Right lobe of liver (tissue), 4 donors: ENCODE measurements around the gene KLHL40.

Source experiments
- POLR2A ChIP-seq: fragments of 450-650 bp; IDR thresholded peaks from one replicate; pipeline ENCODE4 v1.6.1; 2017; ENCODE audit warnings: antibody characterized with exemption, mild to moderate bottlenecking
- TF ChIP-seq, protein P1 (sequence below), 4 donors: fragments of 200-600 bp in 3 of 4; fragments of 450-650 bp in 1 of 4; IDR thresholded peaks; one replicate each; pipeline versions ENCODE4 v1.5.1 to v1.8.0; 2016 to 2022; ENCODE audit warnings: antibody characterized with exemption in 4 of 4, mild to moderate bottlenecking in 2 of 4
- donor health status: DM: no; HTN: no; CAD: no.
- donor health status: DM: no; HTN: no; CAD: no.
- donor health status: DM: no; HTN: yes; CAD: no.

DNA sequence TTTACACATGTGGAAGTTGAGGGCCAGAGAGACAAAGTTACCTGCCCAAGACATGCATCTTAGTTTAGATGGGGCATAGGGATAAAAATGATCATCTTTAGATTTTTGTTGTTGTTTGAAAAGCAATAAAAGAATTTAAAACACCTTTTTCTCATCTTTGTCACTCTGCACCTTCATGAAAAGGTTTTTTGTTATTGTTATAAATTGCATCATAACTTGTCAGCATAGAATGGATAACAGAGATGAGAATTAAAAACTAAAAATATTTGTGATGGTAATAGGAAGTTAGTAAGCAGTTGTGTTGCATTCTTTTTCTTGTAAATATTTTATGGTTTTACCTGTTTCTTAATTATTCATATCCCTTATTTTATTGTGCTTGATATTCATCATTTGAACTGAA, 45.2 kb upstream of the KLHL40 start:
- TF ChIP-seq, protein P1, sequence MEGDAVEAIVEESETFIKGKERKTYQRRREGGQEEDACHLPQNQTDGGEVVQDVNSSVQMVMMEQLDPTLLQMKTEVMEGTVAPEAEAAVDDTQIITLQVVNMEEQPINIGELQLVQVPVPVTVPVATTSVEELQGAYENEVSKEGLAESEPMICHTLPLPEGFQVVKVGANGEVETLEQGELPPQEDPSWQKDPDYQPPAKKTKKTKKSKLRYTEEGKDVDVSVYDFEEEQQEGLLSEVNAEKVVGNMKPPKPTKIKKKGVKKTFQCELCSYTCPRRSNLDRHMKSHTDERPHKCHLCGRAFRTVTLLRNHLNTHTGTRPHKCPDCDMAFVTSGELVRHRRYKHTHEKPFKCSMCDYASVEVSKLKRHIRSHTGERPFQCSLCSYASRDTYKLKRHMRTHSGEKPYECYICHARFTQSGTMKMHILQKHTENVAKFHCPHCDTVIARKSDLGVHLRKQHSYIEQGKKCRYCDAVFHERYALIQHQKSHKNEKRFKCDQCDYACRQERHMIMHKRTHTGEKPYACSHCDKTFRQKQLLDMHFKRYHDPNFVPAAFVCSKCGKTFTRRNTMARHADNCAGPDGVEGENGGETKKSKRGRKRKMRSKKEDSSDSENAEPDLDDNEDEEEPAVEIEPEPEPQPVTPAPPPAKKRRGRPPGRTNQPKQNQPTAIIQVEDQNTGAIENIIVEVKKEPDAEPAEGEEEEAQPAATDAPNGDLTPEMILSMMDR (IDR thresholded peaks at IDR 0.05) = no peak
- TF ChIP-seq POLR2A = no peak
